ENCODE data around the gene ZFC3H1. TPM values are rescaled to one million over a fixed set of nuclear protein-coding genes. Genes with fewer than 3 reads are reported as not detected.

ZFC3H1 gene
- total and polyA plus RNA-seq, 9 of the 15 experiments (the other 6 are each of a cell fraction or from before 2014, with no cell fraction given), result 14.8 to 80.5 (median 22.1) TPM

- no peak for TF ChIP-seq TCFL5 (CRISPR knock-in tag; conservative IDR thresholded peaks at IDR 0.05)
- peak; percentile 74 for TF ChIP-seq TAL1 (IDR thresholded peaks at IDR 0.05)
- TF ChIP-seq NR0B1 (IDR thresholded peaks at IDR 0.05; ENCODE audit: partially characterized antibody), result no peak
- 0 out of 2 replicates have a peak, but pooled peaks have one; percentile 38 for TF ChIP-seq SMARCC2 (IDR thresholded peaks at IDR 0.05; ENCODE audit: low read depth)
- TF ChIP-seq PTTG1 (tag; IDR thresholded peaks at IDR 0.05; ENCODE audit: low read depth), result no peak
- TF ChIP-seq EP300 (IDR thresholded peaks at IDR 0.05; ENCODE audit: low read length), result peak; percentile 77
- peak; percentile 58; the same call in 1 of the 2 replicates for TF ChIP-seq CHAMP1 (IDR thresholded peaks at IDR 0.05)
- peak; percentile 66; the same call in 1 of the 2 replicates for TF ChIP-seq GATAD2B (IDR thresholded peaks at IDR 0.05; ENCODE audit: borderline replicate concordance)
- TF ChIP-seq E4F1 (CRISPR knock-in tag; IDR thresholded peaks at IDR 0.05; ENCODE audit: borderline replicate concordance), result no peak
- peak; percentile 47 for TF ChIP-seq ZNF592 (IDR thresholded peaks at IDR 0.05)
- TF ChIP-seq HOXB6 (CRISPR knock-in tag; IDR thresholded peaks at IDR 0.05; ENCODE audit: borderline replicate concordance), result no peak
- no peak for TF ChIP-seq GTF2B (IDR thresholded peaks at IDR 0.05; ENCODE audit: extremely low read depth, insufficient read length)
- TF ChIP-seq GTF2A2 (tag; IDR thresholded peaks at IDR 0.05), result no peak
Measured at GRCh38 chr12:71671816-71672215, 8.2 kb upstream of the ZFC3H1 start (continued).

All from K562 (cell line).